ENCODE measurements around the gene ENDOV.
"Not testable (repeated sequence)": the region's sequence is repeated elsewhere in the genome, so short reads cannot be mapped to it uniquely, and the experiment has no call there.

The ENDOV gene

DNA sequence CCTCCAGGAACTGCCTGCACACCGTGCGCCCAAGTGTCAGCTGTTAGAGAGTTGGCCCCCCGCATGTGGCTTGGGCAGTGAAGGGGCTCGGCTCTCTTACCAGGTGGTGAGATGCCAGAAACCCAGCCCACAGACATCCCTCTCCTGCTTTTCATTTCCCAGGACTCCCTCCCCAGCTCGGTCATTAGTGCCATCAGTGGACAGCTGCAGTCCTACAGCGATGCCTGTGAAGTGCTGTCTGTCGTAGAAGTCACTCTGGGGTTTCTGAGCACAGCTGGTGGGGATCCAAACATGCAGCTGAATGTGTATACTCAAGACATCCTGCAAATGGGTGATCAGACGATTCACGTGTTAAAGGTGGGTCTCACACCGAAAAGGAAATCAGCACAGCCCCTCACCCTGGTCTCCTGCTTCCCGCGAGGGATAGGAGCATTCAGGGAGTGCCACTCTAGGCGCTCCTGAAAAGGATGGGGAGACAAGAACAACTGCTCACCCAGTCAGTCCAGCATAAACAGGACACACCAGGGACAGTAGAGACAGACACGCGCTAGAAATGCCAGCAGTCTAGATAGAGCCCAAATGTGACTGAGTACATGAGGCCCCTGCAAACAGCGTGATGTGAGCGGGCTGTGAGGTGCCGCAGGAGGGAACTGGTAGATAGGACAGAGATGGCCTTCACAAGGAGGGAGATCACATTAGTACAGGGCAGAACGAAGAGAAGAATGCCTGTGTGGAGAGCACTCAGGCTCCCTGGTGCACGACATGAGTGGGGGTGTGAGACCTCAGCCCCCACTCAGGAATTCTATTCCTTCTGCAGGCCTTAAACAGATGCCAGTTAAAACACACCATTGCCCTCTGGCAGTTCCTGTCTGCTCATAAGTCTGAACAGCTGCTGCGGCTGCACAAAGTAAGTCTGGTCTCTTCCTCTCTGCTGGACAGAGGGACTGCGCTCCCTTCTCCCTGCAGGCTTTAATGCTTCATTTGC, 25.7 kb upstream of the ENDOV start:
- no peak for DNase-seq

DNA sequence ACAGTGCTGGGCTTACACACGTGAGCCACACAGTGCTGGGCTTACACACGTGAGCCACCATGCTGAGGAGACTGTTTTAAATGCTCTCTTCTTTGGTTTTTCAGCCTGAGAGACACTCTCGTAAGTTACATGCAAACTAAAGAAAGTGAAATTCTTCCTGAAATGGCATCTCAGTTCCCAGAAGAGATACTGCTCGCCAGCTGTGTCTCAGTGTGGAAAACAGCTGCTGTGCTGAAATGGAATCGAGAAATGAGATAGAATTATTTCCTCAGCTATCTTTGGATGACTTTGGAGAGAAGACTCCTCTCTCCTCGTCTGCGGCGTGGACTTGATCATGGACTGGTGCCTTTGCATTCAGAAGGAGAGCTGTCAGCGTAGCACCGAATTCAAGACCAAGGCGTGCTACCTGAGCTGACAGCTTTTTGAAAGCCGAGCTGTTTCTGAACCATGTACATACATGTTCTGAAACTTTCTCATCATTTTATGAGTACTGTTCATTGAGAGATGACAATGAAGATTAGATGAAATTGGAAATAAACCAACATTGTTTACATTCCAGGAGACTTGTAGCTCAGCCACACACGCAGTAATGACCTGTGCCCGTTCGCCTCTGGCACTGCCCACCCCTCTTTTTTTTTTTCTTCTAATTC, 21.6 kb upstream of the ENDOV start:
- DNase-seq, result no peak

DNA sequence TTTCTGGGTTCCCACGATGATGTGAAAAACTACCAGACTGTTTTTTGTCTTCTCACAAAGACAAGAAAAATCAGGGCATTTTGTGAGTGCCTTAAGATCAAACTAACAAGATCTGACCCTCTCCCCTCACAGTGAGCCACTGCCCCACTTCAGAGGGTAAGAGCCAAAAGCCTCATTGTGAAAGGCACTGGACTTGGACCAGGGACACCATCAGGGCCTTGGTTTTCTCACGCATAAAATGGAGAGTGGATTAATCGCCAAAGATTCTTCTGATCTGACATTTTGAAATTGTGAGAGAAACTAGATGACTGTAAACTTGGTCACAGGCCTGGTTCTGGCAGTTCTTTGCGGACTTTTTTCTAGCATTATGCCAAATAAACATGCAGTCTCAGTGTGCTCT, 21.0 kb upstream of the ENDOV start:
- no peak for DNase-seq

DNA sequence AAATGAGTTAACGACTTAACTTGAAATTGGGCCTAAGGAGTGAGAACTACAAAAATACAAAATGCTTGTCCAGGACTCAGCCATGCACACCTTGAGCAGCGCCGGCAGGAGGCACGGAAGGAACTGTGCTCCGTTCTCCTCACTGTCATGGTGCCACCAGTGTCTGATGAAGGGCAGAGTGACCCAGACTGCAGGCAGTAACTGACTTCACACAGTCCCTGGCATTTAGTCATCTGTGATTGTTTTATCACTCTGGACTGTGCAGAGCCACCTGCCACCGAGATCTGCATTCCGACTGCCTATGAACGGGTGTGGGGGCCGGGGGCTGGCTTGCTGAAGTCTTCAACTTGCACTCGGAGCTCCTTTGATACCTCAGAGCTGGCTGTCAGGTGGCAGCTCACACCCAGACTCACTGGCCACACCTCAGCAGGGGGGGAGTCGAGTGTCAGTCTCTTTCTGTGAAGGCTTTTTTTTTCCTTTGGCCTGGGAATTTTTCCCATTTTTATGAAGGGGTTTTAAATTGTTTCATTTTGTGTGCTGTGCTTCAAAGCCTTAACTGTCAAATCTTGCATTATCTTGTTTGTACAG, 20.2 kb upstream of the ENDOV start:
- DNase-seq, result no peak

DNA sequence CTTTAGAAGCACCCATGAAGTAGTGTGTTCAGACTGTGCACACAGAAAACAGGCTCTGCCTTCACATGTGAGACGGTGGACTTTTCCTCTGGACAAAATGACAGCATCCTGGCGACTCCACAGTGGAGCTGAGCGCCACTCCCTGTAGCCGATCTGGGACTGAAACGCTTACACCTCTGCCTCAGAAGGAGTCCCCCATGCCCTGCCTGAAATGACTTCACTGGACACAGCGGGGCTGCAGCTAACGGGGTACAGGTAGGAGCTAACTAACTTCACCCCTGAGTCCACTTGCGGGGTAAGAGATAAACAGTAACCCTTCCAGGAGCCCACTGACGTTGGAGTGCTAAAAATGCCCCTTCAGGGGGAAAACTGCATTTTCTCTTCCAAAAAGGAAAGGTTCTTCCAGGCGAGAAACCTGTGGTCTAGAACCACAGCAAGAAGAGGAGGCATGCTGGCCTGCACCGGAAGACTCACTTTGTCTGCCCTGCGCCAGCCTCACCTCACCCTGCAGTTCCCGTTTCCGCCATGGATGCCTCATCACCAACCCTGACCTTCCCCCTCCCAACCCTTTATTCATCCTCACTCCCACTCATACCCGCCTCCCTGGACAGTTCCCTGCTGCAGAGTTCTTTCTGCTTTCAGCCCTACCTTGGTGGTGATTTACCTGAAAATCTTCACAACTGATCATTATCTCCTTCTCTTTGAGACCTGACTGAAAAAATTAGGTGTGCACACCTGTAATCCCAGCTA, 19.4 kb upstream of the ENDOV start:
- no peak for DNase-seq

DNA sequence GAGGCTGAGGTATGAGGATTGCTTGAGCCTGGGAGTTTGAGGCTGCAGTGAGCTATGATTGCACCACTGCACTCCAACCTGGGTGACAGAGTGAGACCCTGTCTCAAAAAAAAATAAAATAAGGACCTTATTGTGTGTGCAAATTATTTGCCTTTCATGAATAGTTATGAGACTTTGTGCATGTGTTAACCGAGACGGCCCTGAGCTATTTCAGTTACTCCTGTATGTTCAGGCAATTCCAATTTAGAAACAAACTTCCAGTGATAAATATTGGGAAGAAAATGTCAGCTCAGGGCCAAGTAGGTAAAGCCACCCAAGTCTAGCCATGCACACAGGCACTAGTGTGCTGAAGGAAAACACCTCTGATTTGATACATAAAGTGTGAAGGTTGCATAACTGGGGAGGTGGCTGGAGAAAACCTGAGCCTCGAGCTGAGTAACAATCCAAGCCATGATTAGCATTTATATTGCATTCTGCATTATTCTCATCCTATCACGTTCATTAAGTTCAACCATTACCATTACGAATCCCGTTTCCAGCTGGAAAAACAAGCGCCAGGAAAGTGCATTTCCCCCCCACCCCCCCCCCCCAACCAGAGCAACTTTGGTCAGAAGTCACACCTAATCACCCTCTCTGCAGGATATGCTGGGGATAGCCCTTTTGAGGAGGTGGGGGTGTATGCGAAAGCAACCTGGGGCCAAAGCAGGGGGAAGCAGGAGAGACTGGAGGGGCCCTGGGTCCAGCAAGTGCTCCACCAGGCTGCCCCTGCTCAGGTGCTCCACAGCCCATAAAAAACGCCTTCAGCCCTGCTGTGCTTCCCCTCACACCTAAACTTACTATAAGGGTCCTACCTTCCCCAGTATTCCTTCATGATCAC, 18.6 kb upstream of the ENDOV start:
- no peak for DNase-seq

DNA sequence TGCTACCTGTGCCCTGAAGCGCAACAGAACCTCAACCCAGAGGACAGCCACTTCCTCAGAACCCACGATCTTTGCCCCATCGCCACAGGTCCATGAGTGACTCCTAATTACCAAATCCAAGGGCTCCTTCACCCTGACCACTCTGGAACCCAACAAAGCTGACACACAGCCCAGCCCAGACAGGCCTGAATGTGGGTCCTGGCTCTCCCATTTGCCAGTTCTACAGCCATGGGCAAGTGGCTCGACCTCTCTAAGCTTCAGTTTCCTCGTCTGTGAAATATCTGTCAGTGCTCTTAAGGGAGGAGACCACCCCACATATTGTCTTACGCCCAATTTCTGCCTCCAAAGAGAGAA, 18.0 kb upstream of the ENDOV start:
- DNase-seq, result no peak

DNA sequence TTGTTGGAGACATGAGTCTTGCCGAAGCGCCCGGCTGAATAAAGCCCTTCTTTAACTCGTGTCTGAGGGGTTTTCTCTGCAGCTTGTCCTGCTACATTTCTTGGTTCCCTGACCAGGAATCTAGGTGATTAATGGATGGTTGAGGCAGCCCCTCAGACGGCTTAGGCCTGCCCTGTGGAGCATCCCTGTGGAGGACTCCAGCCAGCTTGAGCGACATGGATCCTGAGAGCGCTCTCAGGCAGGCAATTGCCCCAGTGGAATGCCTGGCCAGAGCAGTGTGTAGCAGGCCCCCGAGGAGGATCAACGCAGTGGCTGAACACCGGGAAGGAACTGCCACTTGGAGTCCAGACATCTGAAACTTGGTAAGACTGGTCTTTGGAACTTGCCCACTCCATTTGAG, 17.3 kb upstream of the ENDOV start:
- DNase-seq, result no peak

DNA sequence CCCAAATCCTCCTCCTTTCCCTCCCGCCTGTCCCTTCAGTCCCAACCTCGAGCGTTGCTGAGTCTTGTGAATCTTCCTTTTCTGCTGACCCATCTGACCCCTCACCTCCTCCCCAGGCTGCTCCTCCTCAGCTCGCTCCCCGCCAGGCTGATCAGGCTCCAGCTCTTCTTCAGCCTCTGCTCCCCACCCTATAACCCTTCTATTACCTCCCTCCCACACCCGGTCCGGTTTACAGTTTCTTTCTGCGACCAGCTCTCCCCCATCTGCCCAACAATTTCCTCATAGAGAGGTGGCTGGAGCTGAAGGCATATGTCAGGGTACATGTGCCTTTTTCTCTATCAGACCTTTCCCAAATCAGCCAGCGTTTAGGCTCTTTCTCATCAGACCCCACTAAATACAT, 13.9 kb upstream of the ENDOV start:
- DNase-seq, result not testable (repeated sequence)

DNA sequence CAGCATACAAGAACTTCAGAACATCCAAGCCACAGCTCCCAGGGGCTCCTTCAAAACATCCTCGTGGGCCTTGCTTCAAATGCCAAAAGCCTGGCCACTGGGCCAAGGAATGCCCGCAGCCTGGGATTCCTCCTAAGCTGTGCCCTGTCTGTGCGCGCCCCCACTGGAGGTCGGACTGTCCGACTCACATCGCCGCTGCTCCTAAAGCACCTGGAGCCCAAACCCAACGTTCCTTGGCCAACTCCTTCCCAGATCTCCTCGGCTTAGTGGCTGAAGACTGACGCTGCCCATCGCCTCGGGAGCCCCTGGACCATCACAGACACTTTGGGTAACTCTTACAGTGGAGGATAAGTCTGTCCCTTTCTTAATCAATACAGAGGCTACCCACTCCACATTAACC, 12.9 kb upstream of the ENDOV start:
- not testable (repeated sequence) for DNase-seq

DNA sequence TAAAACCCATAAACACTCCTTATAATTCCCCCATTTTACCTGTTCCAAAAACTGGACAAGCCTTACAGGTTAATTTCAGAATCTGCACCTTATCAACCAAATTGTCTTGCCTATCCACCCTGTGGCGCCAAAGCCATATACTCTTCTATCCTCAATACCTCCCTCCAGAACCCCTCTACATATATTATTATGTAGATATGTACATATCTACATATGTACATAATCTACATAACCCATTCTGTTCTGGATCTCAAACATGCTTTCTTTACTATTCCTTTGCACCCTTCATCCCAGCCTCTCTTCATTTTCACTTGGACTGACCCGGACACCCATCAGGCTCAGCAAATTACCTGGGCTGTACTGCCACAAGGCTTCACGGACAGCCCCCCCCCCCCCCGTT, 12.0 kb upstream of the ENDOV start:
- DNase-seq, result no peak

DNA sequence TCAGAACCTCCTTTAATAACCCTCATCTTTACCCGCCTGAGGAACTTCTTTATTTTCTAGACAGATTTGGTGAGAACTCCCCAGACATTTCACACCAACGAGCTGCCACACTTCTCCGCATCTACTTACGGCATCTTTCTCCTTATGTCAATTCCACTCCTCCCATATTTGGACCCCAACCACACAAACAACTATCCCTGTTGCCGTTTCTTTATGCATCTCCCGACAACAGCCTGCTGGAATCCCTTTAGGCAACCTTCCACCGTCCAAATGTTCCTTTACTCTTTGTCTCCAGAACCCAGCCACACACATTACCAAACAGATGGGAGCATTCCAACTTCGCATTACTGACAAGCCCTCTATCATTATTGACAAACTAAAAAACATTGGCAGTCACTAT, 8.8 kb upstream of the ENDOV start:
- no peak for DNase-seq

DNA sequence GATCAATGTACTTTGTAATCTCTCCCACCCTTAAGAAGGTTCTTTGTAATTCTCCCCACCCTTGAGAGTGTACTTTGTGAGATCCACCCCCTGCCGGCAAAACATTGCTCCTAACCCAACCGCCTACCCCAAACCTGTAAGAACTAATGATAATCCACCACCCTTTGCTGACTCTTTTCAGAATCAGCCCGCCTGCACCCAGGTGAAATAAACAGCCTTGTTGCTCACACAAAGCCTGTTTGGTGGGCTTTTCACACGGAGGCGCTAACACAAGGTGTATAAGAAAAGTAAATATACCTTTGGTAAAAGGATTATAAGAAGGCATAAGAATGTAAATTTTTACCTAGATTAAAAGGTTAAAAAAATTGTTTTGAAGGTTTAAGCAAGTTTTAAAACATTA, 7.0 kb upstream of the ENDOV start:
- DNase-seq, result not testable (repeated sequence)

DNA sequence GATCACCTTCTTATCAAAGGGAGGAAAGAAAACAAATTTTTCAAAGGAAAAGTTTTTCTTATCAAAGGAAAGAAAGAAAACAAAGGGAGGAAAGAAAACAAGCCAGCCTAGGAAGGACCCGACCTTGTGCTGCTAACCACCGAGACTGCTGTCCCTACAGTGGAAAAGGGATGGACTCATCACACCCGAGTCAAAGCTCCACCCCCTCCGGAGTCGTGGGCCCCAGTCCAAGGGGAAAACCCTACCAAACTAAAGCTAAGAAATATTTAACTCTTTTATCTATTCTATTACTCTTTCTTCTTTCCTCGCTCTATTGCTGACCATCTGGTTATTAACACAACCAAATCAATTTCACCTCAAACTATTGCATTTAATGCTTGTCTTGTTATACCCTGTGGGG, 6.1 kb upstream of the ENDOV start:
- no peak for DNase-seq

DNA sequence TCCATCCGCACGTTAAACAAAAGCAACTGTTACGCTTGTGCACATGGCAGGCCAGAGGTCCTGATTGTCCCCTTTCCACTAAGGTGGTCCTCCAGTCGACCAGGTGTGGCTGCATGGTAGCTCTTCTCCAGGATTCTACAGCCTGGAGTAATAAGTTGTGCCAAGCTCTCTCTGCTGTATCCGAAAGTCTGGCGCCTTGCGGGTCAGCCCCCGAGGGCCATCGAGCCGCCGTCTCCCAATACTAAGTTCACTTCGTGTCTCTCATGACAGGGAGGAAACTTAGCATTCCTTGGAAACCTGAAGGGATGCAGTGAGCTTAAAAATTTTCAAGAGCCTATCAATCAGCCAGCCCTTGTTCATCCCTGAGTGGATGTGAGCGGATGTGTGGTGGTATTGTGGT, 5.3 kb upstream of the ENDOV start:
- no peak for DNase-seq

DNA sequence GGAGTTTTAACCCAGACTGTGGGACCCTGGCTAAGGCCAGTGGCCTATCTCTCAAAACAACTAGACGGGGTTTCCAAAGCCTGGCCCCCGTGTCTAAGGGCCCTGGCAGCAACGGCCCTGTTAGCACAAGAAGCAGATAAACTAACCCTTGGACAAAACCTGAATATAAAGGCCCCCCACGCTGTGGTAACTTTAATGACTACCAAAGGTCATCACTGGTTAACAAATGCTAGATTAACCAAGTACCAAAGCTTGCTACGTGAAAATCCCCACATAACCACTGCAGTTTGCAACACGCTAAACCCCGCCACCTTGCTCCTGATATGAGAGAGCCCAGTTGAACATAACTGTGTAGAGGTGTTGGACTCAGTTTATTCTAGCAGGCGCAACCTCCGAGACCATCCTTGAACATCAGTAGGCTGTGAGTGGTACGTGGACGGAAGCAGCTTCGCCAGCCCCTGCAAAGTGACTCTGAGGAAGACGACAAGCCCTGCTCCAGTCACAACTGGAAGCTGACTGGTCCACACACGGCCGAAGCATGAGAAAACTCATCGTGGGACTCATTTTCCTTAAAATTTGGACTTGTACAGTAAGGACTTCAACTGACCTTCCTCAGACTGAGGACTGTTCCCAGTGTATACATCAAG, 4.4 kb upstream of the ENDOV start:
- DNase-seq, result not testable (repeated sequence)

DNA sequence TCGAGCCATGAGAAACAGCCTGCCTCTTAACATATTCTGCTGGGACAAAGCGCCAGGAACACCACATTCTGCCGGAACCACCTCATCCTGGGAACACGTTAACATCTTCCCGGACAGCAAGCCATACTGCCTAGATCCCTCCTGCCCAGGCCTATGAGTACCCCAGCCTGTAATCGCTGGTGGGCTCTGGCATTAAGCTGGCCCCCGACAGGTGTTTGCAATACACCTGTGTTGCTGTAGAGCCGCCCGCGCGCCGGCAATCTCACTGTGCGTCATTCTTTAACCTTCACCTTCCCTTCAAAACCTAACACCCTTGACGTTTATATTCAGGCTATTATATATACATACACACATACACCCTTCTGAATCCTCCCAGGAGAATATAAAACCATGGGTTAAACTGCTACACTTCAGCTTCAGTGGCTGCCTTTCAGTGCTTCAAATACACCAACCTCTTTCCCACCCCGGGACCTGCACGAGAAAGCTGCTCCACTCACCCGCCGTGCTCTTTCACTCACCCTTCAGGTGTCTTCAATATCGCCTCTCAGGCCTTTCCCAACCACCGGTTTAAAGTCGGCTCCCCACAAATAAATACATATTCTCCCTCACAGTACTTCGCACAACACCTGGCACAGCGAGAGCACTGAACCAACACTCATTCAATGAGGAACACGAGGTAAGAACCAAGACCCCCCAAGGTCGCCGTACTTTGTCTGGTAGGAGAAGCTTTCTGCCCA, 1.0 kb upstream of the ENDOV start:
- no peak for DNase-seq

DNA sequence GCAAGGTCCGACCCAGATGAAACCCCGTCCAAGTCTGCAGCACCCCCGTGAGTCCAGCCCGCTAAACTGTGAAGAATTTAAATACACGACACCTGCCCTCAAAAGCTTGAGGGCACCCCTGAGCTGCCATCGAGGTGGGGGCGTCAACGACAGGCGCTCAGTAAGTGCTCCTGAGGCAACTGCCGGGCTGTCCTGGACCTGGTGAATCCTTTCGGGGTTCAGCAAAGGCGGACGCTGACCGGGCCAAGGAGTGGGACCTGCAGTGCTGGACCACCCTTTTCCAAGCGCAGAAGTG, 512 bp upstream of the ENDOV start:
- DNase-seq, result no peak

DNA sequence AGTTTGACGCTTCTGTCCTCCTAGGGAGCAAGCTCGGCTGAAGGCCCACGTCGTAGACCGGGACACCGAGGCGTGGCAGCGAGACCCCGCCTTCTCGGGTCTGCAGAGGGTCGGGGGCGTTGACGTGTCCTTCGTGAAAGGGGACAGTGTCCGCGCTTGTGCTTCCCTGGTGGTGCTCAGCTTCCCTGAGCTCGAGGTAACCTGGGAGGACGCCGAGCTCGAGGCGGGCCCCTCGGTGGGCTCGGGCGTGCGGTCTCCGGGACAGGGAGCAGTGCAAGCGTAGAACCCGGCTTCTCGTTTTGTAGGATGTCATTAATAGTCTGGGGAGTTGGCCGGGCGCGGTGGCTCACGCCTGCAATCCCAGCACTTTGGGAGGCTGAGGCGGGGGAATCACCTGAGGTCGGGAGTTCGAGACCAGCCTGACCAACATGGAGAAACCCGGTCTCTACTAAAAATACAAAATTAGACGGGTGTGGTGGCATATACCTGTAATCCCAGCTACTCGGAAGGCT, 715 bp downstream of the ENDOV start:
- DNase-seq, result no peak

DNA sequence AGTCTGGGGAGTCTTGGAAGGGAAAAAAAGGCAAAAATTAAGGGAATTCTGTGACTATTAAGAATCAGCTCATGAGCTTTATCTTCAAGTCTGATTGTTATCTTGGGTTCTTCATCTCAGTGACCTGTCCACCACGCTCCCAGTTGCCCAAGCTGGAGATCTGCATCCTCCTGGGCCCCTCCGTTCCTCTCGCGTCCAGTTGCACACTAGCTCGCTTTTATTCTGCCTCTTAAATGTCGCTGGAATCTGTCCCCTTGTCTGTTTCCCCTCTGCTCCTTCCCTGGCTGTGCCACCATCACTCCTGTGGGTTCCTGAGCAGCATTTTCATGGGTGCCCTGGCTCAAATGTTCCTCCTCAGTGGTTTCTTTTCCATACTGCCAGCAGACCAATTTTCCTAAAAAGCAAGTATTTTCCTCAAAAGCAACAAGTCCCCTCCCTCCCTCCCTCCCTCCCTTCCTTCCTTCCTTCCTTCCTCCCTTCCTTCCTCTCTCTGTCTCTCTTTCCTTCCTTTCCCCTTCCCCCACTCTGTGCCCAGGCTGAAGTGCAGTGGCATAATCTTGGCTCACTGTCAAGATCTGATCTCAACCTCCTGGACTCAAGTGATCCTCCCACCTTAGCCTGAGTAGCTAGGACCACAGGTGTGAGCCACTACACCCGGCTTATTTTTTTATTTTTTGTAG, 1.4 kb downstream of the ENDOV start:
- DNase-seq, result no peak

DNA sequence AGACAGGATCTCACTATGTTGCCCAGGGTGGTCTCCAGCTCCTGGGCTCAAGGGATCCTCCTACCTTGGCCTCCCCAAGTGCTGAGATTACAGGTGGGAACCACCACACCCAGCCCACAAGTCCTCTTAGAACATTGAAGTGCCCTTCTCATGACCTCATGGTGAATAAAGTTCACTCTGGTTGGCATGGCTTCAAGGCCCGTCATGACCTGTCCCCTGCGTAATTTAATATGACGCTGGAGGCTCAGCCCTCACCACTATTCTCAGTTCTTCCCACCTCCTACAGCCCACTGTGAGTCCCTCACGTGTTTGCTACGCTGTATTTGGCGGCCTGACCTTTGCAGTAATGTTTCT, 1.9 kb downstream of the ENDOV start:
- DNase-seq, result no peak

All from KG1 (cell line).